Lung (tissue), 12 donors: ENCODE data around the gene CXCR3. TPM values are rescaled to one million over a fixed set of nuclear protein-coding genes. Genes with fewer than 3 reads are reported as not detected.

ENCODE experiments used
- ATAC-seq: fragments of 200-7000 bp; cut with Tn5 transposase; one replicate; pipeline ENCODE4 v1.9.1; 2020; ENCODE audit warnings: moderate number of reproducible peaks; ENCODE audit not compliant: insufficient read depth, low FRiP score
- DNase-seq, 3 donors: peaks; one replicate each; pipeline ENCODE4 v3.0.0-alpha.2; 2013 to 2017
- H3K27ac ChIP-seq, 2 donors: one replicate each; pipeline ENCODE4 v1.5.1; 2013; ENCODE audit warnings: mild to moderate bottlenecking in 2 of 2, moderate library complexity in 2 of 2, control low read depth in 1 of 2, inconsistent platforms in 1 of 2, low read depth in 1 of 2, low read length in 1 of 2
- H3K27me3 ChIP-seq, 3 donors: one replicate each; pipeline ENCODE4 v1.5.1; 2013; ENCODE audit warnings: low read length in 2 of 3; ENCODE audit not compliant: control insufficient read depth in 3 of 3, insufficient read depth in 3 of 3
- H3K36me3 ChIP-seq, 4 donors: one replicate each; pipeline ENCODE4 v1.5.1; 2013; ENCODE audit warnings: low read length in 4 of 4, mild to moderate bottlenecking in 1 of 4, moderate library complexity in 1 of 4; ENCODE audit not compliant: control insufficient read depth in 4 of 4, insufficient read depth in 4 of 4
- H3K4me1 ChIP-seq, 5 donors: one replicate each; pipeline ENCODE4 v1.5.1; 2013; ENCODE audit warnings: low read length in 5 of 5, mild to moderate bottlenecking in 2 of 5, moderate library complexity in 1 of 5; ENCODE audit not compliant: control insufficient read depth in 5 of 5, insufficient read depth in 5 of 5
- H3K4me3 ChIP-seq: one replicate; pipeline ENCODE4 v1.5.1; 2013; ENCODE audit warnings: mild to moderate bottlenecking, control low read depth, moderate library complexity
- H3K9ac ChIP-seq, 2 donors: one replicate each; pipeline ENCODE4 v1.5.1; 2013; ENCODE audit warnings: low read length in 2 of 2, control low read depth in 1 of 2; ENCODE audit not compliant: insufficient read depth in 1 of 2
- H3K9me3 ChIP-seq, 4 donors: one replicate each; pipeline ENCODE4 v1.5.1; 2013; ENCODE audit warnings: low read length in 3 of 4, mild to moderate bottlenecking in 1 of 4, moderate library complexity in 1 of 4; ENCODE audit not compliant: control insufficient read depth in 4 of 4, insufficient read depth in 3 of 4
- CTCF ChIP-seq: IDR thresholded peaks from 2 replicates; pipeline ENCODE4 v1.5.1; 2012; ENCODE audit warnings: mild to moderate bottlenecking; ENCODE audit errors: control extremely low read depth, extremely low read depth
- WGBS, 2 donors: extraction: QIAGEN DNeasy Blood & Tissue Kit; methylation state at CpG; one replicate each; pipeline ENCODE4 v1.1.7; 2013; 5-methylcytosine and 5-hydroxymethylcytosine counted together
- polyA plus RNA-seq, 2 donors: library from polyadenylated mRNA; stranded (reverse); fragments of 200-250 nt; gene quantifications; one replicate each; pipeline ENCODE4 v1.2.1, GENCODE V29; 2013
- total RNA-seq, 2 donors: library from RNA; depleted of rRNA in 1 of 2; stranded (reverse); fragments of >200 nt in 1 of 2; gene quantifications; one replicate each; pipeline ENCODE4 v1.2.1, GENCODE V29; 2014 to 2021
- donor health status: control.
- donor health status: control.
- donor health status: Bipolar disorder and iron deficiency.
- donor health status: healthy.
- donor health status: DM: yes; HTN: yes; CAD: no.

The CXCR3 gene
- total and polyA plus RNA-seq, 4 donors: 0.40 to 0.87 (median 0.68) TPM

GRCh38 chrX:71621603-71622002 is 3.3 kb upstream of the CXCR3 start:
- no peak for ATAC-seq
- DNase-seq: no peak
- Histone ChIP-seq H3K27me3 (no peaks in the 10 kb centered on the region), H3K36me3 (no peaks in the 10 kb centered on the region), H3K9me3 (peaks cover 0 to 2% (median 0%) of the 10 kb centered on the region in 4 donors), H3K9ac (no peak overlapping the region), H3K4me3 (no peak overlapping the region), H3K27ac (peak overlapping the region in 1 of 2 donors; percentile 32), H3K4me1 (peaks cover 0 to 9% (median 6%) of the 10 kb centered on the region in 5 donors)
- 61 to 77% methylated on average over 6 of the region's 6 CpGs for WGBS, 2 donors
- no peak for TF ChIP-seq CTCF

GRCh38 chrX:71619986-71620385 is 1.7 kb upstream of the CXCR3 start:
- ATAC-seq: no peak
- WGBS, 2 donors: 40 to 73% methylated on average over 1 of the region's 1 CpG
- no peak overlapping the region for H3K4me3 ChIP-seq
- H3K9me3 ChIP-seq: peaks cover 0 to 2% (median 0%) of the 10 kb centered on the region in 4 donors
- no peaks in the 10 kb centered on the region for H3K27me3 ChIP-seq
- no peak for DNase-seq
- TF ChIP-seq CTCF: no peak
- no peaks in the 10 kb centered on the region for H3K36me3 ChIP-seq
- no peak overlapping the region for H3K9ac ChIP-seq
- H3K4me1 ChIP-seq: peaks cover 0 to 9% (median 6%) of the 10 kb centered on the region in 5 donors
- no peak overlapping the region for H3K27ac ChIP-seq

- TF ChIP-seq CTCF: no peak
- no peak for ATAC-seq
- peaks cover 0 to 2% (median 0%) of the 10 kb centered on the region in 4 donors for H3K36me3 ChIP-seq
Observed at GRCh38 chrX:71619193-71619592, 882 bp upstream of the CXCR3 start.

GRCh38 chrX:71618787-71619186 is 476 bp upstream of the CXCR3 start:
- 87 to 97% methylated on average over 3 of the region's 3 CpGs for WGBS, 2 donors
- DNase-seq (no peak), ATAC-seq (no peak)
- Histone ChIP-seq H3K9me3 (peaks cover 0 to 2% (median 0%) of the 10 kb centered on the region in 4 donors), H3K36me3 (peaks cover 0 to 2% (median 0%) of the 10 kb centered on the region in 4 donors), H3K27ac (no peak overlapping the region), H3K9ac (no peak overlapping the region), H3K27me3 (no peaks in the 10 kb centered on the region), H3K4me1 (peaks cover 0 to 9% (median 6%) of the 10 kb centered on the region in 5 donors), H3K4me3 (no peak overlapping the region)
- TF ChIP-seq CTCF: no peak

More at GRCh38 chrX:71619193-71619592, 882 bp upstream of the CXCR3 start:
- peaks cover 0 to 2% (median 0%) of the 10 kb centered on the region in 4 donors for H3K9me3 ChIP-seq
- no peak overlapping the region for H3K9ac ChIP-seq
- whole genome bisulfite sequencing, 2 donors: 75 to 84% methylated on average over 8 of the region's 8 CpGs
- DNase-seq: no peak
- no peak overlapping the region for H3K27ac ChIP-seq
- H3K4me1 ChIP-seq: peaks cover 0 to 9% (median 6%) of the 10 kb centered on the region in 5 donors
- no peak overlapping the region for H3K4me3 ChIP-seq
- H3K27me3 ChIP-seq: no peaks in the 10 kb centered on the region
